ENCODE data around the gene SLC7A6.

The SLC7A6 gene

GRCh38 chr16:68348639-68349445, 84.5 kb downstream of the SLC7A6 start:
- no peak for DNase-seq

GRCh38 chr16:68349838-68350410, 85.6 kb downstream of the SLC7A6 start:
- no peak for DNase-seq

- DNase-seq: no peak
Measured at GRCh38 chr16:68350813-68351350, 86.6 kb downstream of the SLC7A6 start.

Measured in NCI-H2171 (cell line).